GM19438 (cell line): Measurements from ENCODE around the gene EIF4E3.

Source experiments
- ATAC-seq: cut with Tn5 transposase; IDR thresholded peaks from one replicate; pipeline ENCODE4 v1.9.1; 2021; ENCODE audit warnings: low read depth; ENCODE audit not compliant: unreplicated experiment

EIF4E3 gene

GRCh38 chr3:71724171-71724453 lies 1.1 kb downstream of the EIF4E3 start:
- ATAC-seq: no peak

GRCh38 chr3:71723452-71724170 lies 1.6 kb downstream of the EIF4E3 start:
- ATAC-seq: no peak

GRCh38 chr3:71722693-71723092 lies 2.5 kb downstream of the EIF4E3 start:
- ATAC-seq: no peak

GRCh38 chr3:71721651-71722157 lies 3.5 kb downstream of the EIF4E3 start:
- ATAC-seq: no peak

- ATAC-seq: no peak
Observed at GRCh38 chr3:71721002-71721401, 4.2 kb downstream of the EIF4E3 start.

GRCh38 chr3:71718072-71718471 lies 7.1 kb downstream of the EIF4E3 start:
- no peak for ATAC-seq

GRCh38 chr3:71714595-71714994 lies 10.6 kb downstream of the EIF4E3 start:
- ATAC-seq: no peak

- ATAC-seq: no peak
Observed at GRCh38 chr3:71713041-71713440, 12.2 kb downstream of the EIF4E3 start.

- ATAC-seq: peak; percentile 82
Observed at GRCh38 chr3:71710906-71711494, 14.2 kb downstream of the EIF4E3 start.

- ATAC-seq: no peak
Observed at GRCh38 chr3:71709908-71710511, 15.2 kb downstream of the EIF4E3 start.

- ATAC-seq: no peak
Observed at GRCh38 chr3:71708476-71709105, 16.6 kb downstream of the EIF4E3 start.

GRCh38 chr3:71707595-71707994 lies 17.6 kb downstream of the EIF4E3 start:
- ATAC-seq: no peak

GRCh38 chr3:71705681-71706080 lies 19.5 kb downstream of the EIF4E3 start:
- no peak for ATAC-seq

- ATAC-seq: no peak
Observed at GRCh38 chr3:71704915-71705314, 20.3 kb downstream of the EIF4E3 start.

- no peak for ATAC-seq
Observed at GRCh38 chr3:71703797-71704196, 21.4 kb downstream of the EIF4E3 start.

- no peak for ATAC-seq
Observed at GRCh38 chr3:71702131-71703024, 22.8 kb downstream of the EIF4E3 start.

GRCh38 chr3:71701251-71701762 lies 23.9 kb downstream of the EIF4E3 start:
- ATAC-seq: no peak

- ATAC-seq: no peak
Observed at GRCh38 chr3:71695000-71695482, 30.2 kb downstream of the EIF4E3 start.

GRCh38 chr3:71694358-71694999 lies 30.7 kb downstream of the EIF4E3 start:
- no peak for ATAC-seq

- ATAC-seq: no peak
Observed at GRCh38 chr3:71693641-71694040, 31.6 kb downstream of the EIF4E3 start.
